ENCODE measurements around the gene NUP133. TPM values are rescaled to one million over a fixed set of nuclear protein-coding genes. Genes with fewer than 3 reads are reported as not detected.
"Not testable (repeated sequence)": the region's sequence is repeated elsewhere in the genome, so short reads cannot be mapped to it uniquely, and the experiment has no call there.

Gene NUP133
- total RNA-seq, 1 experiment from 2014 or later, result 67.8 TPM

DNA sequence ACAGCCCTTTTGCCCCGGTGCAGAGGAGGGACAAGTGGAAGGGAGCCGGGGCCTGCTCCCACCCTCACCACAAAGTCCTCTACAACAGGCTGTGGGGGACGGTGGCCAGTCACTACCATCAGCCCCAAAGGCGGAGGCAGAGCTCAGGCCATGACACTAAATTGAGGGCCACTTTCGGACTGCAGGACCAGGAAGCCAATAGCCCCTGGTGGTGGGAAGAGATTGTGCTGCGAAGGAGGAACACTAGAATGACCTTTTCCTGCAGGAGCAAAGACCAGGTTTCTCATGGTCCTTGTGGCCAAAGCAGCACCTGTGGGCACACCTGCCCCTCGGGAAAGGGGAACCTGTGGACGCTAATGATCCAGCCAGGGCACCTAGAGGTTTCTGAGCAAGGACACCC, 104.6 kb downstream of the NUP133 start (continued):
- TF ChIP-seq, protein P1, sequence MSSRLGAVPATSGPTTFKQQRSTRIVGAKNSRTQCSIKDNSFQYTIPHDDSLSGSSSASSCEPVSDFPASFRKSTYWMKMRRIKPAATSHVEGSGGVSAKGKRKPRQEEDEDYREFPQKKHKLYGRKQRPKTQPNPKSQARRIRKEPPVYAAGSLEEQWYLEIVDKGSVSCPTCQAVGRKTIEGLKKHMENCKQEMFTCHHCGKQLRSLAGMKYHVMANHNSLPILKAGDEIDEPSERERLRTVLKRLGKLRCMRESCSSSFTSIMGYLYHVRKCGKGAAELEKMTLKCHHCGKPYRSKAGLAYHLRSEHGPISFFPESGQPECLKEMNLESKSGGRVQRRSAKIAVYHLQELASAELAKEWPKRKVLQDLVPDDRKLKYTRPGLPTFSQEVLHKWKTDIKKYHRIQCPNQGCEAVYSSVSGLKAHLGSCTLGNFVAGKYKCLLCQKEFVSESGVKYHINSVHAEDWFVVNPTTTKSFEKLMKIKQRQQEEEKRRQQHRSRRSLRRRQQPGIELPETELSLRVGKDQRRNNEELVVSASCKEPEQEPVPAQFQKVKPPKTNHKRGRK (CRISPR knock-in tag; IDR thresholded peaks at IDR 0.05; ENCODE audit: borderline replicate concordance), result no peak
- TF ChIP-seq FOXP1 (CRISPR knock-in tag; IDR thresholded peaks at IDR 0.05; ENCODE audit: borderline replicate concordance), result no peak
- TF ChIP-seq, protein P2, sequence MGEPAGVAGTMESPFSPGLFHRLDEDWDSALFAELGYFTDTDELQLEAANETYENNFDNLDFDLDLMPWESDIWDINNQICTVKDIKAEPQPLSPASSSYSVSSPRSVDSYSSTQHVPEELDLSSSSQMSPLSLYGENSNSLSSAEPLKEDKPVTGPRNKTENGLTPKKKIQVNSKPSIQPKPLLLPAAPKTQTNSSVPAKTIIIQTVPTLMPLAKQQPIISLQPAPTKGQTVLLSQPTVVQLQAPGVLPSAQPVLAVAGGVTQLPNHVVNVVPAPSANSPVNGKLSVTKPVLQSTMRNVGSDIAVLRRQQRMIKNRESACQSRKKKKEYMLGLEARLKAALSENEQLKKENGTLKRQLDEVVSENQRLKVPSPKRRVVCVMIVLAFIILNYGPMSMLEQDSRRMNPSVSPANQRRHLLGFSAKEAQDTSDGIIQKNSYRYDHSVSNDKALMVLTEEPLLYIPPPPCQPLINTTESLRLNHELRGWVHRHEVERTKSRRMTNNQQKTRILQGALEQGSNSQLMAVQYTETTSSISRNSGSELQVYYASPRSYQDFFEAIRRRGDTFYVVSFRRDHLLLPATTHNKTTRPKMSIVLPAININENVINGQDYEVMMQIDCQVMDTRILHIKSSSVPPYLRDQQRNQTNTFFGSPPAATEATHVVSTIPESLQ (CRISPR knock-in tag; IDR thresholded peaks at IDR 0.05), result no peak

DNA sequence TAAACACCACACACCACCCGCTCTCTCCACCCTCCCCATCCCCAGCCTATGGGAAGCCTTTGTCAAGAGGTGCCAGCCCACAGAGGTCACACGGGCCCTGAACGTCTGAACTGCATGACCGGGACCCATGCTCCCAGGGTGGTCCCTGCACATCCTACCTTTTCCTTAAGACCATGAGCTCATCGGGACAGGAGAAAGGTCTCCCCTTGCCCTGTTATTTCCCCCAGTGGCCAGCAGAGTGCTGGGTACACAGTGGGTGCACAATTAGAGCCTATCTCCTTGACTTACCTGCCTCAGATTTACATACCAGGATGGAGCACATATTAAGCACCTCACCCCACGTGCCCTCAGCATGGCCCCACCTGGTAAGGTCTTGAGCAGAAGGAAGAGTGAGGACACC, 105.1 kb downstream of the NUP133 start:
- DNase-seq (ENCODE audit: low spot score), result no peak
- no peaks in the 10 kb centered on the region for H3K36me3 Mint-ChIP-seq
- H3K27ac Mint-ChIP-seq, result no peak overlapping the region
- TF ChIP-seq CREB1 (CRISPR knock-in tag; IDR thresholded peaks at IDR 0.05) (no peak), TCF7 (CRISPR knock-in tag; IDR thresholded peaks at IDR 0.05; ENCODE audit: low read depth) (no peak), PRRX2 (CRISPR knock-in tag; IDR thresholded peaks at IDR 0.05) (no peak), ZNF263 (CRISPR knock-in tag; IDR thresholded peaks at IDR 0.05; ENCODE audit: low read depth) (no peak), SMAD3 (CRISPR knock-in tag; IDR thresholded peaks at IDR 0.05; ENCODE audit: borderline replicate concordance) (no peak), ZNF121 (CRISPR knock-in tag; IDR thresholded peaks at IDR 0.05) (no peak), NR2C2 (CRISPR knock-in tag; IDR thresholded peaks at IDR 0.05) (no peak), ELF4 (CRISPR knock-in tag; IDR thresholded peaks at IDR 0.05; ENCODE audit: low read depth) (no peak), ESRRA (CRISPR knock-in tag; IDR thresholded peaks at IDR 0.05; ENCODE audit: borderline replicate concordance) (no peak)
- TF ChIP-seq, protein P3, sequence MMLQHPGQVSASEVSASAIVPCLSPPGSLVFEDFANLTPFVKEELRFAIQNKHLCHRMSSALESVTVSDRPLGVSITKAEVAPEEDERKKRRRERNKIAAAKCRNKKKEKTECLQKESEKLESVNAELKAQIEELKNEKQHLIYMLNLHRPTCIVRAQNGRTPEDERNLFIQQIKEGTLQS (CRISPR knock-in tag; conservative IDR thresholded peaks at IDR 0.05), result no peak
- TF ChIP-seq, protein P4, sequence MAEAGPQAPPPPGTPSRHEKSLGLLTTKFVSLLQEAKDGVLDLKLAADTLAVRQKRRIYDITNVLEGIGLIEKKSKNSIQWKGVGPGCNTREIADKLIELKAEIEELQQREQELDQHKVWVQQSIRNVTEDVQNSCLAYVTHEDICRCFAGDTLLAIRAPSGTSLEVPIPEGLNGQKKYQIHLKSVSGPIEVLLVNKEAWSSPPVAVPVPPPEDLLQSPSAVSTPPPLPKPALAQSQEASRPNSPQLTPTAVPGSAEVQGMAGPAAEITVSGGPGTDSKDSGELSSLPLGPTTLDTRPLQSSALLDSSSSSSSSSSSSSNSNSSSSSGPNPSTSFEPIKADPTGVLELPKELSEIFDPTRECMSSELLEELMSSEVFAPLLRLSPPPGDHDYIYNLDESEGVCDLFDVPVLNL (CRISPR knock-in tag; IDR thresholded peaks at IDR 0.05; ENCODE audit: borderline replicate concordance, low read depth), result no peak
- TF ChIP-seq, protein P5, sequence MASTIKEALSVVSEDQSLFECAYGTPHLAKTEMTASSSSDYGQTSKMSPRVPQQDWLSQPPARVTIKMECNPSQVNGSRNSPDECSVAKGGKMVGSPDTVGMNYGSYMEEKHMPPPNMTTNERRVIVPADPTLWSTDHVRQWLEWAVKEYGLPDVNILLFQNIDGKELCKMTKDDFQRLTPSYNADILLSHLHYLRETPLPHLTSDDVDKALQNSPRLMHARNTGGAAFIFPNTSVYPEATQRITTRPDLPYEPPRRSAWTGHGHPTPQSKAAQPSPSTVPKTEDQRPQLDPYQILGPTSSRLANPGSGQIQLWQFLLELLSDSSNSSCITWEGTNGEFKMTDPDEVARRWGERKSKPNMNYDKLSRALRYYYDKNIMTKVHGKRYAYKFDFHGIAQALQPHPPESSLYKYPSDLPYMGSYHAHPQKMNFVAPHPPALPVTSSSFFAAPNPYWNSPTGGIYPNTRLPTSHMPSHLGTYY (CRISPR knock-in tag; IDR thresholded peaks at IDR 0.05), result no peak
- TF ChIP-seq, protein P6, sequence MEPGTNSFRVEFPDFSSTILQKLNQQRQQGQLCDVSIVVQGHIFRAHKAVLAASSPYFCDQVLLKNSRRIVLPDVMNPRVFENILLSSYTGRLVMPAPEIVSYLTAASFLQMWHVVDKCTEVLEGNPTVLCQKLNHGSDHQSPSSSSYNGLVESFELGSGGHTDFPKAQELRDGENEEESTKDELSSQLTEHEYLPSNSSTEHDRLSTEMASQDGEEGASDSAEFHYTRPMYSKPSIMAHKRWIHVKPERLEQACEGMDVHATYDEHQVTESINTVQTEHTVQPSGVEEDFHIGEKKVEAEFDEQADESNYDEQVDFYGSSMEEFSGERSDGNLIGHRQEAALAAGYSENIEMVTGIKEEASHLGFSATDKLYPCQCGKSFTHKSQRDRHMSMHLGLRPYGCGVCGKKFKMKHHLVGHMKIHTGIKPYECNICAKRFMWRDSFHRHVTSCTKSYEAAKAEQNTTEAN (CRISPR knock-in tag; IDR thresholded peaks at IDR 0.05), result no peak
- TF ChIP-seq, protein P7, sequence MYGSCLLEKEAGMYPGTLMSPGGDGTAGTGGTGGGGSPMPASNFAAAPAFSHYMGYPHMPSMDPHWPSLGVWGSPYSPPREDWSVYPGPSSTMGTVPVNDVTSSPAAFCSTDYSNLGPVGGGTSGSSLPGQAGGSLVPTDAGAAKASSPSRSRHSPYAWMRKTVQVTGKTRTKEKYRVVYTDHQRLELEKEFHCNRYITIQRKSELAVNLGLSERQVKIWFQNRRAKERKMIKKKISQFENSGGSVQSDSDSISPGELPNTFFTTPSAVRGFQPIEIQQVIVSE (CRISPR knock-in tag; IDR thresholded peaks at IDR 0.05; ENCODE audit: borderline replicate concordance), result no peak
- TF ChIP-seq, protein P8, sequence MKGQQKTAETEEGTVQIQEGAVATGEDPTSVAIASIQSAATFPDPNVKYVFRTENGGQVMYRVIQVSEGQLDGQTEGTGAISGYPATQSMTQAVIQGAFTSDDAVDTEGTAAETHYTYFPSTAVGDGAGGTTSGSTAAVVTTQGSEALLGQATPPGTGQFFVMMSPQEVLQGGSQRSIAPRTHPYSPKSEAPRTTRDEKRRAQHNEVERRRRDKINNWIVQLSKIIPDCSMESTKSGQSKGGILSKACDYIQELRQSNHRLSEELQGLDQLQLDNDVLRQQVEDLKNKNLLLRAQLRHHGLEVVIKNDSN (CRISPR knock-in tag; IDR thresholded peaks at IDR 0.05), result no peak
- POLR2A ChIA-PET, result no interaction called here
- no peaks in the 10 kb centered on the region for H3K9me3 Mint-ChIP-seq
- no peak for ATAC-seq
- CTCF ChIA-PET, result interaction anchor here (0.5 to 1.4 kb wide), 3 partner anchors 39 to 84 kb away, joined by 3 read pairs; no protein-coding TSS in a partner anchor
- H3K4me1 Mint-ChIP-seq, result peaks cover 7% of the 10 kb centered on the region
- peaks cover 70% of the 10 kb centered on the region for H3K27me3 Mint-ChIP-seq (ENCODE audit: low read depth)
- no peak overlapping the region for H3K4me3 Mint-ChIP-seq

DNA sequence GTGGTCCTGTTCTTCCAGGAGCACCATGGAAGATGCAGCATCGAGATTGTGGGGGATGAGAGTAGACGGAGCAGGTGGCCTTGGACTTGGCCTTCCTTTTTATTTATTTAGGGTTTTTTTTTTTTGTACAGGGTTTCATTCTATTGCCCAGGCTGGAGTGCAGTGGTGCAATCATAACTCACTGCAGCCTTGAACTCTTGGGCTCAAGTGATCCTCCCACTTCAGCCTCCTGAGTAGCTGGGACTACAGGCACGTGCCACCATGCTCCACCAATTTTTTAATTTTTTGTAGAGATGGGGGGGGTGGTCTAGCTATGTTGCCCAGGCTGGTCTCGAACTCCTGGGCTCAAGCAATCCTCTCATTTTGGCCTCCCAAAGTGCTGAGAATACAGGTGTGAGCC, 105.8 kb downstream of the NUP133 start:
- DNase-seq (ENCODE audit: low spot score); H3K36me3 Mint-ChIP-seq; H3K9me3 Mint-ChIP-seq; H3K4me3 Mint-ChIP-seq; H3K4me1 Mint-ChIP-seq; POLR2A ChIA-PET; ATAC-seq; H3K27ac Mint-ChIP-seq: not testable (repeated sequence)
- H3K27me3 Mint-ChIP-seq (ENCODE audit: low read depth), result peaks cover 70% of the 10 kb centered on the region
- CTCF ChIA-PET, result interaction anchor here (1.4 kb wide), 1 partner anchor 80 kb away, joined by 3 read pairs; no protein-coding TSS in a partner anchor
